DOHH2 (cell line): ENCODE data around the gene CLIC3.

ENCODE experiments used
- H3F3A ChIP-seq: fragments of 200-600 bp; sonication (generic), shearing (Covaris generic); 2 replicates; pipeline ENCODE4 v1.6.0; 2016; ENCODE audit warnings: antibody characterized with exemption, mild to moderate bottlenecking; ENCODE audit not compliant: control insufficient read depth, insufficient read depth
- H3K27ac ChIP-seq: fragments of 200-600 bp; sonication (generic); 2 replicates; pipeline ENCODE4 v1.5.1; 2014; ENCODE audit warnings: low read depth, mild to moderate bottlenecking, low read length, moderate library complexity
- H3K27me3 ChIP-seq: fragments of 200-600 bp; sonication (generic); 2 replicates; pipeline ENCODE4 v1.6.1; 2014; ENCODE audit warnings: mild to moderate bottlenecking, low read length, mixed read lengths; ENCODE audit not compliant: control insufficient read depth
- H3K36me3 ChIP-seq: fragments of 200-600 bp; sonication (generic); 2 replicates; pipeline ENCODE4 v1.6.1; 2014; ENCODE audit warnings: mild to moderate bottlenecking, low read length, moderate library complexity, mixed read lengths; ENCODE audit not compliant: control insufficient read depth
- H3K4me1 ChIP-seq: fragments of 200-600 bp; sonication (generic); 2 replicates; pipeline ENCODE4 v1.6.1; 2014; ENCODE audit warnings: mild to moderate bottlenecking, low read length, mixed read lengths; ENCODE audit not compliant: control insufficient read depth
- H3K4me2 ChIP-seq: fragments of 200-600 bp; sonication (generic); 2 replicates; pipeline ENCODE4 v1.6.0; 2014; ENCODE audit warnings: mild to moderate bottlenecking, low read length, moderate library complexity
- H3K4me3 ChIP-seq: fragments of 200-600 bp; sonication (generic); 2 replicates; pipeline ENCODE4 v1.5.1; 2014; ENCODE audit warnings: mild to moderate bottlenecking, low read length, mixed read lengths
- H3K79me2 ChIP-seq: fragments of 200-600 bp; sonication (generic); 2 replicates; pipeline ENCODE4 v1.6.1; 2014; ENCODE audit warnings: mild to moderate bottlenecking, low read length, mixed read lengths; ENCODE audit not compliant: control insufficient read depth
- H3K9me2 ChIP-seq: fragments of 200-600 bp; sonication (generic); replicated peaks from 2 replicates; pipeline ENCODE4 v1.6.1; 2014; ENCODE audit warnings: mild to moderate bottlenecking, low read length, mixed read lengths; ENCODE audit not compliant: control insufficient read depth
- H3K9me3 ChIP-seq: fragments of 200-600 bp; sonication (generic); 2 replicates; pipeline ENCODE4 v1.6.1; 2014; ENCODE audit warnings: antibody characterized with exemption, low read length, mixed read lengths; ENCODE audit not compliant: control insufficient read depth, insufficient read depth
- H4K20me1 ChIP-seq: fragments of 200-600 bp; sonication (generic); 2 replicates; pipeline ENCODE4 v1.6.0; 2014; ENCODE audit warnings: low read depth, mild to moderate bottlenecking, antibody characterized with exemption, low read length, moderate library complexity; ENCODE audit not compliant: control insufficient read depth, insufficient read depth
- CTCF ChIP-seq: fragments of 200-600 bp; sonication (generic); IDR thresholded peaks from one replicate; pipeline ENCODE4 v1.5.1; 2014; ENCODE audit warnings: antibody characterized with exemption, mild to moderate bottlenecking, low read depth, low read length; ENCODE audit not compliant: poor library complexity, severe bottlenecking
- EZH2phosphoT487 ChIP-seq: fragments of 200-600 bp; sonication (generic); IDR thresholded peaks from 2 replicates; pipeline ENCODE4 v1.6.1; 2017; ENCODE audit warnings: borderline replicate concordance, mild to moderate bottlenecking, antibody characterized with exemption, low read length, moderate library complexity, mixed read lengths

The CLIC3 gene

GRCh38 chr9:137014776-137015539 is 18.6 kb upstream of the CLIC3 start:
- Histone ChIP-seq H3K4me1 (no peaks in the 10 kb centered on the region), H3K4me3 (no peak overlapping the region), H3K9me2 (no peaks in the 10 kb centered on the region), H3K27ac (no peak overlapping the region), H3K79me2 (no peaks in the 10 kb centered on the region), H3K36me3 (no peaks in the 10 kb centered on the region), H4K20me1 (no peaks in the 10 kb centered on the region), H3K27me3 (no peaks in the 10 kb centered on the region), H3K4me2 (no peak overlapping the region), H3F3A (no peaks in the 10 kb centered on the region), H3K9me3 (no peaks in the 10 kb centered on the region)
- TF ChIP-seq EZH2phosphoT487 (no peak), CTCF (no peak)

GRCh38 chr9:137014166-137014565 is 17.8 kb upstream of the CLIC3 start:
- no peaks in the 10 kb centered on the region for H3K79me2 ChIP-seq
- H3K27ac ChIP-seq = no peak overlapping the region
- no peak overlapping the region for H3K4me2 ChIP-seq
- no peaks in the 10 kb centered on the region for H3K36me3 ChIP-seq
- no peaks in the 10 kb centered on the region for H3K27me3 ChIP-seq
- no peaks in the 10 kb centered on the region for H3K9me2 ChIP-seq
- no peak overlapping the region for H3K4me3 ChIP-seq
- H3K9me3 ChIP-seq = no peaks in the 10 kb centered on the region
- no peaks in the 10 kb centered on the region for H3F3A ChIP-seq
- no peaks in the 10 kb centered on the region for H4K20me1 ChIP-seq
- no peaks in the 10 kb centered on the region for H3K4me1 ChIP-seq
- TF ChIP-seq CTCF = no peak

GRCh38 chr9:137013571-137013940 is 17.2 kb upstream of the CLIC3 start:
- no peaks in the 10 kb centered on the region for H3K9me3 ChIP-seq
- H3K27ac ChIP-seq = no peak overlapping the region
- H3K4me1 ChIP-seq = peaks cover 4% of the 10 kb centered on the region; the same call in 1 of the 2 replicates
- no peaks in the 10 kb centered on the region for H3K36me3 ChIP-seq
- no peak for TF ChIP-seq CTCF
- no peak for TF ChIP-seq EZH2phosphoT487
- H4K20me1 ChIP-seq = no peaks in the 10 kb centered on the region
- no peaks in the 10 kb centered on the region for H3K9me2 ChIP-seq
- no peak overlapping the region for H3K4me3 ChIP-seq
- H3K27me3 ChIP-seq = no peaks in the 10 kb centered on the region
- no peaks in the 10 kb centered on the region for H3F3A ChIP-seq
- H3K4me2 ChIP-seq = no peak overlapping the region
- no peaks in the 10 kb centered on the region for H3K79me2 ChIP-seq
